ENCODE measurements around the gene APBA2. TPM values are rescaled to one million over a fixed set of nuclear protein-coding genes. Genes with fewer than 3 reads are reported as not detected.

Gene APBA2
- total and polyA plus RNA-seq, 10 donors, result 5.8 to 33.8 (median 18.3) TPM

- Histone ChIP-seq H3K4me3 (no peak overlapping the region), H3K9me3 (no peaks in the 10 kb centered on the region), H3K4me1 (peaks cover 0 to 12% (median 11%) of the 10 kb centered on the region in 6 donors), H3K36me3 (peaks cover 0 to 35% (median 0%) of the 10 kb centered on the region in 6 donors), H3K27me3 (replicated peaks in 1 of 7) (peaks cover 0 to 28% (median 0%) of the 10 kb centered on the region in 7 donors), H3K27ac (no peak overlapping the region)
- DNase-seq, result peak; percentile 71
- WGBS, 5 donors, result 77 to 100% (median 91%) methylated on average over 2 to 19 of the region's 19 CpGs
- intact Hi-C loops (cut with DNase I; ENCODE audit: low total_unique reads), result no loop called here
- TF ChIP-seq POLR2AphosphoS5 (IDR thresholded peaks at IDR 0.05) (no peak), CTCF (IDR thresholded peaks at IDR 0.05 in 8 of 11, conservative IDR thresholded peaks at IDR 0.05 in 3 of 11) (no peak)
These were observed 221.6 kb downstream of the APBA2 start for GRCh38 chr15:29107291-29107890.

- DNase-seq, result no peak
- Histone ChIP-seq H3K4me1 (peaks cover 0 to 12% (median 10%) of the 10 kb centered on the region in 6 donors), H3K27me3 (replicated peaks in 1 of 7) (peaks cover 0 to 28% (median 0%) of the 10 kb centered on the region in 7 donors), H3K27ac (no peak overlapping the region), H3K36me3 (peaks cover 0 to 35% (median 0%) of the 10 kb centered on the region in 6 donors), H3K4me3 (no peak overlapping the region), H3K9me3 (no peaks in the 10 kb centered on the region)
- no peak for TF ChIP-seq POLR2A (IDR thresholded peaks at IDR 0.05)
- no peak for TF ChIP-seq POLR2AphosphoS5 (IDR thresholded peaks at IDR 0.05)
- TF ChIP-seq CTCF (IDR thresholded peaks at IDR 0.05 in 8 of 11, conservative IDR thresholded peaks at IDR 0.05 in 3 of 11), result no peak
- 75 to 91% (median 86%) methylated on average over 7 to 15 of the region's 15 CpGs for WGBS, 5 donors
- intact Hi-C loops (cut with DNase I; ENCODE audit: low total_unique reads), result no loop called here
These were observed 222.3 kb downstream of the APBA2 start for GRCh38 chr15:29107971-29108645.

GRCh38 chr15:29109762-29110161 lies 224.0 kb downstream of the APBA2 start:
- Histone ChIP-seq H3K4me3 (no peak overlapping the region), H3K9me3 (no peaks in the 10 kb centered on the region), H3K27ac (no peak overlapping the region), H3K27me3 (replicated peaks in 1 of 7) (peaks cover 0 to 29% (median 0%) of the 10 kb centered on the region in 7 donors), H3K4me1 (peaks cover 0 to 2% (median under 1%) of the 10 kb centered on the region in 6 donors), H3K36me3 (peaks cover 0 to 35% (median 0%) of the 10 kb centered on the region in 6 donors)
- intact Hi-C loops (cut with DNase I; ENCODE audit: low total_unique reads), result no loop called here
- no peak for DNase-seq
- TF ChIP-seq POLR2AphosphoS5 (IDR thresholded peaks at IDR 0.05) (no peak), CTCF (IDR thresholded peaks at IDR 0.05 in 8 of 11, conservative IDR thresholded peaks at IDR 0.05 in 3 of 11) (no peak), POLR2A (IDR thresholded peaks at IDR 0.05) (no peak)
- WGBS, 5 donors, result 83 to 97% (median 91%) methylated on average over 5 to 10 of the region's 10 CpGs; no CpG with 5 or more reads in 1 of the 5 donors

GRCh38 chr15:29110176-29110575 lies 224.4 kb downstream of the APBA2 start:
- intact Hi-C loops (cut with DNase I; ENCODE audit: low total_unique reads), result no loop called here
- DNase-seq, result no peak
- TF ChIP-seq POLR2A (IDR thresholded peaks at IDR 0.05), result no peak
- TF ChIP-seq POLR2AphosphoS5 (IDR thresholded peaks at IDR 0.05), result peak in 1 of 3 donors; percentile 6
- 73 to 88% (median 84%) methylated on average over 3 to 5 of the region's 5 CpGs for WGBS, 5 donors
- Histone ChIP-seq H3K4me3 (no peak overlapping the region), H3K36me3 (peaks cover 0 to 34% (median 0%) of the 10 kb centered on the region in 6 donors), H3K27me3 (replicated peaks in 1 of 7) (peaks cover 0 to 34% (median under 1%) of the 10 kb centered on the region in 7 donors), H3K4me1 (peaks cover 0 to 6% (median 2%) of the 10 kb centered on the region in 6 donors), H3K27ac (no peak overlapping the region), H3K9me3 (no peaks in the 10 kb centered on the region)
